AG10803 (cell line): ENCODE results near the gene CERS3.

ENCODE experiments used
- DNase-seq: peaks from one replicate; pipeline ENCODE4 v3.0.0; 2010; ENCODE audit warnings: low read depth
- H3K4me3 ChIP-seq: 2 replicates; pipeline ENCODE4 v1.5.1; 2011; ENCODE audit warnings: mild to moderate bottlenecking, low read length, control low read depth
- CTCF ChIP-seq: conservative IDR thresholded peaks from 2 replicates; pipeline ENCODE4 v1.5.1; 2011; ENCODE audit warnings: mild to moderate bottlenecking, low read length, control low read depth, inconsistent platforms

Gene CERS3

GRCh38 chr15:100528833-100529428 lies at the start of gene CERS3:
Gene CERS3, minus strand, starts transcription at chr15:100528950. Its CDS starts 27,101 bp downstream, at chr15:100501849.
- TF ChIP-seq CTCF = no peak
- no peak within 1 kb of the TSS for H3K4me3 ChIP-seq
- no peak for DNase-seq

GRCh38 chr15:100573526-100573925 lies 44.8 kb upstream of the CERS3 start:
- H3K4me3 ChIP-seq = no peak overlapping the region
- TF ChIP-seq CTCF = no peak
- no peak for DNase-seq

- TF ChIP-seq CTCF = peak; percentile 55
- H3K4me3 ChIP-seq = no peak overlapping the region
- peak; percentile 24 for DNase-seq
Observed at GRCh38 chr15:100572362-100572983, 43.7 kb upstream of the CERS3 start.

- no peak overlapping the region for H3K4me3 ChIP-seq
- no peak for DNase-seq
- TF ChIP-seq CTCF = no peak
Observed at GRCh38 chr15:100571592-100572167, 42.9 kb upstream of the CERS3 start.

- DNase-seq = no peak
- no peak for TF ChIP-seq CTCF
- no peak overlapping the region for H3K4me3 ChIP-seq
Observed at GRCh38 chr15:100570735-100571313, 42.1 kb upstream of the CERS3 start.

GRCh38 chr15:100570275-100570674 lies 41.5 kb upstream of the CERS3 start:
- no peak for TF ChIP-seq CTCF
- peak; percentile 6 for DNase-seq
- H3K4me3 ChIP-seq = no peak overlapping the region

GRCh38 chr15:100569391-100569790 lies 40.6 kb upstream of the CERS3 start:
- TF ChIP-seq CTCF = no peak
- no peak for DNase-seq
- H3K4me3 ChIP-seq = no peak overlapping the region
